Bronchial epithelial cell (primary cell): Measurements from ENCODE around the gene MAP4K3. TPM values are rescaled to one million over a fixed set of nuclear protein-coding genes. Genes with fewer than 3 reads are reported as not detected.
A peak's percentile ranks its signal among the peaks of the same experiment; 100 is the strongest.

Experiments
- DNase-seq: peaks from one replicate; pipeline ENCODE4 v3.0.0-alpha.2; 2010; ENCODE audit warnings: low read depth
- FAIRE-seq: peaks from 2 replicates; lab custom pipeline; 2011; peaks lifted over from hg19 to GRCh38; lab: Jason Lieb, UNC
- H3K27me3 ChIP-seq: 2 replicates; pipeline ENCODE4 v1.5.1; 2011; ENCODE audit warnings: low read length; ENCODE audit not compliant: control insufficient read depth, insufficient read depth
- H3K36me3 ChIP-seq: 2 replicates; pipeline ENCODE4 v1.5.1; 2011; ENCODE audit warnings: low read length; ENCODE audit not compliant: control insufficient read depth, insufficient read depth
- H3K4me3 ChIP-seq: 2 replicates; pipeline ENCODE4 v1.5.1; 2011; ENCODE audit warnings: mild to moderate bottlenecking, low read depth, low read length, control low read depth
- CTCF ChIP-seq: IDR thresholded peaks from 2 replicates; pipeline ENCODE4 v1.5.1; 2011; ENCODE audit warnings: mild to moderate bottlenecking, moderate library complexity, low read length, control low read depth, inconsistent platforms; ENCODE audit not compliant: insufficient read depth, severe bottlenecking
- total RNA-seq: library from RNA; depleted of rRNA; stranded (reverse); fragments of >200 nt; gene quantifications from 2 replicates; pipeline ENCODE4 v1.2.1, GENCODE V29; 2014

The MAP4K3 gene
- total RNA-seq, 1 donor from 2014 or later: 19.7 TPM

- H3K4me3 ChIP-seq: no peak overlapping the region
- no peaks in the 10 kb centered on the region for H3K27me3 ChIP-seq
- H3K36me3 ChIP-seq: no peaks in the 10 kb centered on the region
- no peak for TF ChIP-seq CTCF
- no peak for DNase-seq
- no peak for FAIRE-seq
These were observed 224.1 kb downstream of the MAP4K3 start for GRCh38 chr2:39213015-39213414.

- FAIRE-seq (no peak), DNase-seq (no peak)
- no peak overlapping the region for H3K4me3 ChIP-seq
- no peaks in the 10 kb centered on the region for H3K36me3 ChIP-seq
- no peak for TF ChIP-seq CTCF
- H3K27me3 ChIP-seq: no peaks in the 10 kb centered on the region
These were observed 226.2 kb downstream of the MAP4K3 start for GRCh38 chr2:39210846-39211245.

GRCh38 chr2:39203382-39203781, 233.7 kb downstream of the MAP4K3 start:
- Histone ChIP-seq H3K36me3 (no peaks in the 10 kb centered on the region), H3K27me3 (no peaks in the 10 kb centered on the region), H3K4me3 (no peak overlapping the region)
- FAIRE-seq (no peak), DNase-seq (no peak)
- TF ChIP-seq CTCF: no peak

GRCh38 chr2:39202639-39203369, 234.3 kb downstream of the MAP4K3 start:
- DNase-seq (peak; percentile 8), FAIRE-seq (no peak)
- TF ChIP-seq CTCF: no peak
- H3K4me3 ChIP-seq: no peak overlapping the region
- H3K36me3 ChIP-seq: no peaks in the 10 kb centered on the region
- no peaks in the 10 kb centered on the region for H3K27me3 ChIP-seq

Other genes with a start within 250 kb of the MAP4K3 start
- 0.13 and 0.26 TPM in 2 replicates for gene CDKL4, start 193.3 kb downstream of the MAP4K3 start, total RNA-seq
- 0.26 and 0.51 TPM in 2 replicates for gene TMEM178A, start 228.6 kb upstream of the MAP4K3 start, total RNA-seq